Neutrophil (primary cell): Measurements from ENCODE around the gene TNNC1.

Experiments used
- H3K27ac ChIP-seq: fragments of 200-600 bp; sonication (generic); 2 replicates; pipeline ENCODE4 v1.5.1; 2016; ENCODE audit warnings: mild to moderate bottlenecking, moderate library complexity
- H3K27me3 ChIP-seq: fragments of 200-600 bp; sonication (generic); 2 replicates; pipeline ENCODE4 v1.6.0; 2016; ENCODE audit warnings: mild to moderate bottlenecking
- H3K36me3 ChIP-seq: fragments of 200-600 bp; sonication (generic); 2 replicates; pipeline ENCODE4 v1.5.1; 2017
- H3K4me1 ChIP-seq, 2 experiments: fragments of 200-600 bp in 1 of 2; sonication (generic) in 1 of 2; 1 replicate in 1 of 2; 2 replicates in 1 of 2; pipeline versions ENCODE4 v1.5.1 to v1.6.1; 2013 to 2016; ENCODE audit warnings: low read depth in 1 of 2, low read length in 1 of 2, mild to moderate bottlenecking in 1 of 2, moderate library complexity in 1 of 2; ENCODE audit not compliant: control insufficient read depth in 1 of 2, insufficient read depth in 1 of 2
- H3K4me3 ChIP-seq, 2 experiments: fragments of 200-600 bp in 1 of 2; sonication (generic) in 1 of 2; 1 replicate in 1 of 2; 2 replicates in 1 of 2; pipeline ENCODE4 v1.5.1; 2013 to 2016; ENCODE audit warnings: low read depth in 1 of 2, low read length in 1 of 2, mild to moderate bottlenecking in 1 of 2, moderate library complexity in 1 of 2
- H3K9me3 ChIP-seq: fragments of 200-600 bp; sonication (generic); 2 replicates; pipeline ENCODE4 v1.5.1; 2016
- CTCF ChIP-seq: fragments of 200-600 bp; sonication (generic); IDR thresholded peaks from 2 replicates; pipeline ENCODE4 v1.5.1; 2016; ENCODE audit warnings: antibody characterized with exemption

TNNC1 gene

GRCh38 chr3:52405601-52406110 is 48.2 kb downstream of the TNNC1 start:
- Histone ChIP-seq H3K4me3 (no peak overlapping the region), H3K27me3 (no peaks in the 10 kb centered on the region), H3K4me1 (peaks cover 12 to 17% of the 10 kb centered on the region in 2 experiments), H3K27ac (no peak overlapping the region), H3K9me3 (no peaks in the 10 kb centered on the region), H3K36me3 (peaks cover 77% of the 10 kb centered on the region)
- TF ChIP-seq CTCF = no peak

GRCh38 chr3:52405066-52405465 is 48.8 kb downstream of the TNNC1 start:
- H3K4me3 ChIP-seq = no peak overlapping the region

GRCh38 chr3:52404391-52404790 is 49.5 kb downstream of the TNNC1 start:
- H3K4me3 ChIP-seq = no peak overlapping the region
- no peaks in the 10 kb centered on the region for H3K27me3 ChIP-seq
- no peak overlapping the region for H3K27ac ChIP-seq
- H3K36me3 ChIP-seq = peaks cover 90% of the 10 kb centered on the region
- H3K4me1 ChIP-seq = peaks cover 10% of the 10 kb centered on the region in 2 experiments
- H3K9me3 ChIP-seq = no peaks in the 10 kb centered on the region
- TF ChIP-seq CTCF = no peak

More at GRCh38 chr3:52405066-52405465, 48.8 kb downstream of the TNNC1 start:
- TF ChIP-seq CTCF = no peak
- Histone ChIP-seq H3K27me3 (no peaks in the 10 kb centered on the region), H3K27ac (no peak overlapping the region), H3K4me1 (peaks cover 12 to 14% of the 10 kb centered on the region in 2 experiments), H3K9me3 (no peaks in the 10 kb centered on the region), H3K36me3 (peaks cover 83% of the 10 kb centered on the region)

DNA sequence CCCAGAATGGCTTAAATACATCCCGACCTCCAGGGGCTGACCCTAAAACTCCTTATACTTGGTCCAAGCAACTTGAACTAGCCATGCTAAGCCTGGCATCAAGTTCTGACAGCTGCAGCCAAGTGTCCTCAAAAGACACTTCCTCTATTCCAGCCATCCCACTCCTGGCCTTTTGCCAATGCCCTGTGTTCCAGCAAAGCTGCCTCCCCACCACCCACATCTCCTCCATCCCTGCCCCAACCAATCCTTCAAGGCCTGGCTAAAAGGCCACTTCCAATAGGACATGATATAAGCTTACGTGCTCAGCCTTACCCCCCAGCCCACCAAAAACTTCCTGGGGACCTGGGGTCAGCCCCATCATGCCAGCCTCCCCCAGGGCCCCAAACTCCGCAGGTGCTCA is 49.9 kb downstream of the TNNC1 start:
- Histone ChIP-seq H3K36me3 (peaks cover 94% of the 10 kb centered on the region), H3K9me3 (no peaks in the 10 kb centered on the region), H3K4me1 (peaks cover 6% of the 10 kb centered on the region in 2 experiments), H3K27ac (no peak overlapping the region), H3K27me3 (no peaks in the 10 kb centered on the region), H3K4me3 (no peak overlapping the region)
- no peak for TF ChIP-seq CTCF

DNA sequence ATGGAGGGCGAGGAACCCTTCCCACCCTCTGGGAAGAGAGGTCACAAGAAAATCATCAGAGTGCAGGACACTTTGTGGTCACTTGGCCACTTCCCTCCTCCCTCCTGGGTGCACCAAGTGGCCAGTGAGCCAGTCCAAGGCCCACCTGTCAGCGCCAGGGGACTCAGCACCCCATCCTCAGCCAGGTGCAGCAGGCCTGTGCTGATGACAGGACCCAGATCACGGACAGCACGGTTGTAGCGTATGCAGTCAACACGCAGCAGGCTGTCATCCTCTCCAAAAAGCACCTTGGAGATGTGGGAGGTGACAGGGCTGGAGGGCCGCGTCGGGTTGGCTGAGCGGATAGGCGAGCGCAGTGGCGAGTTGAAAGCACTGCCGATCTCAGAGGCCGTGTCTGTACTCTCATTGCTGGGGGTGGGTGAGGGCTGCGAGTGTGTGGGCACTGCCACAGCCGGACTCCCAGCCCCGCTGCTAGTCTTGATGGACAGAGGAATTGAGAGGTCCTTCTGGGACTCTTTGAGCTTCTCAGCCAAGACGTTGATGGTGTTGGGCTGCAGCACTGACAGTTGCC is 50.5 kb downstream of the TNNC1 start:
- Histone ChIP-seq H3K9me3 (no peaks in the 10 kb centered on the region), H3K4me1 (peaks cover under 1 to 4% of the 10 kb centered on the region in 2 experiments), H3K4me3 (no peak overlapping the region), H3K36me3 (peaks cover 100% of the 10 kb centered on the region), H3K27me3 (no peaks in the 10 kb centered on the region), H3K27ac (no peak overlapping the region)
- TF ChIP-seq CTCF = no peak
